DOHH2 (cell line): ENCODE data around the gene SEC23IP.
"Not testable (repeated sequence)": the region's sequence is repeated elsewhere in the genome, so short reads cannot be mapped to it uniquely, and the experiment has no call there.

Experiments used
- H3F3A ChIP-seq: fragments of 200-600 bp; sonication (generic), shearing (Covaris generic); 2 replicates; pipeline ENCODE4 v1.6.0; 2016; ENCODE audit warnings: antibody characterized with exemption, mild to moderate bottlenecking; ENCODE audit not compliant: control insufficient read depth, insufficient read depth
- H3K27ac ChIP-seq: fragments of 200-600 bp; sonication (generic); 2 replicates; pipeline ENCODE4 v1.5.1; 2014; ENCODE audit warnings: low read depth, mild to moderate bottlenecking, low read length, moderate library complexity
- H3K27me3 ChIP-seq: fragments of 200-600 bp; sonication (generic); 2 replicates; pipeline ENCODE4 v1.6.1; 2014; ENCODE audit warnings: mild to moderate bottlenecking, low read length, mixed read lengths; ENCODE audit not compliant: control insufficient read depth
- H3K36me3 ChIP-seq: fragments of 200-600 bp; sonication (generic); 2 replicates; pipeline ENCODE4 v1.6.1; 2014; ENCODE audit warnings: mild to moderate bottlenecking, low read length, moderate library complexity, mixed read lengths; ENCODE audit not compliant: control insufficient read depth
- H3K4me1 ChIP-seq: fragments of 200-600 bp; sonication (generic); 2 replicates; pipeline ENCODE4 v1.6.1; 2014; ENCODE audit warnings: mild to moderate bottlenecking, low read length, mixed read lengths; ENCODE audit not compliant: control insufficient read depth
- H3K4me2 ChIP-seq: fragments of 200-600 bp; sonication (generic); 2 replicates; pipeline ENCODE4 v1.6.0; 2014; ENCODE audit warnings: mild to moderate bottlenecking, low read length, moderate library complexity
- H3K4me3 ChIP-seq: fragments of 200-600 bp; sonication (generic); 2 replicates; pipeline ENCODE4 v1.5.1; 2014; ENCODE audit warnings: mild to moderate bottlenecking, low read length, mixed read lengths
- H3K79me2 ChIP-seq: fragments of 200-600 bp; sonication (generic); 2 replicates; pipeline ENCODE4 v1.6.1; 2014; ENCODE audit warnings: mild to moderate bottlenecking, low read length, mixed read lengths; ENCODE audit not compliant: control insufficient read depth
- H3K9me2 ChIP-seq: fragments of 200-600 bp; sonication (generic); replicated peaks from 2 replicates; pipeline ENCODE4 v1.6.1; 2014; ENCODE audit warnings: mild to moderate bottlenecking, low read length, mixed read lengths; ENCODE audit not compliant: control insufficient read depth
- H3K9me3 ChIP-seq: fragments of 200-600 bp; sonication (generic); 2 replicates; pipeline ENCODE4 v1.6.1; 2014; ENCODE audit warnings: antibody characterized with exemption, low read length, mixed read lengths; ENCODE audit not compliant: control insufficient read depth, insufficient read depth
- H4K20me1 ChIP-seq: fragments of 200-600 bp; sonication (generic); 2 replicates; pipeline ENCODE4 v1.6.0; 2014; ENCODE audit warnings: low read depth, mild to moderate bottlenecking, antibody characterized with exemption, low read length, moderate library complexity; ENCODE audit not compliant: control insufficient read depth, insufficient read depth
- EZH2phosphoT487 ChIP-seq: fragments of 200-600 bp; sonication (generic); IDR thresholded peaks from 2 replicates; pipeline ENCODE4 v1.6.1; 2017; ENCODE audit warnings: borderline replicate concordance, mild to moderate bottlenecking, antibody characterized with exemption, low read length, moderate library complexity, mixed read lengths
- TF ChIP-seq, protein P1 (sequence below): fragments of 200-600 bp; sonication (generic); IDR thresholded peaks from one replicate; pipeline ENCODE4 v1.5.1; 2014; ENCODE audit warnings: antibody characterized with exemption, mild to moderate bottlenecking, low read depth, low read length; ENCODE audit not compliant: poor library complexity, severe bottlenecking

Gene SEC23IP

DNA sequence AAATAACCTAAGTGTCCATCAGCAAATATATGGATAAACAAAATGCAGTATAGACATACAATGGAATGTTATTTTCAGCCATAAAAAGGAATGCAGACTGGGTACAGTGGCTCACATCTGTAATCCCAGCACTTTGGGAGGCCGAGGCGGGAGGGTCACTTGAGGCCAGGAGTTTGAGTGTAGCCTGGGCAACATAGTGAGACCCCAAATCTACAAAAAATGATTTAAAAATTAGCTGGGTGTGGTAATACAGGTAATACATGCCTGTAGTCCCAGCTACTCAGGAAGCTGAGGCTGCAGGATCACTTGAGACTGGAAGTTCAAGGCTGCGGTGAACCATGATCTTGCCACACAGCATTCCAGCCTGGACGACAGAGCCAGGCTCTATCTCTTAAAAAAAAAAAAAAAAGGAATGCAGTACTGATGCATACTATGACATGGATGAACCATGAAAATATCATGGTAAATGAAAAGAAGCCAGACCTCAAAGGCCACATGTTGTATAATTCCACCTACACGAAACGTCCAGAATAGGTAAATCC, 26.8 kb upstream of the SEC23IP start:
- no peaks in the 10 kb centered on the region for H3K9me3 ChIP-seq
- no peaks in the 10 kb centered on the region for H3K9me2 ChIP-seq
- peaks cover 100% of the 10 kb centered on the region for H3K79me2 ChIP-seq
- no peaks in the 10 kb centered on the region for H3K27me3 ChIP-seq
- peak overlapping the region; percentile 18; the same call in 1 of the 2 replicates for H3K4me2 ChIP-seq
- H3F3A ChIP-seq = peaks cover 29% of the 10 kb centered on the region
- peaks cover 86% of the 10 kb centered on the region for H3K4me1 ChIP-seq
- H3K27ac ChIP-seq = no peak overlapping the region
- TF ChIP-seq EZH2phosphoT487 = no peak
- TF ChIP-seq, protein P1, sequence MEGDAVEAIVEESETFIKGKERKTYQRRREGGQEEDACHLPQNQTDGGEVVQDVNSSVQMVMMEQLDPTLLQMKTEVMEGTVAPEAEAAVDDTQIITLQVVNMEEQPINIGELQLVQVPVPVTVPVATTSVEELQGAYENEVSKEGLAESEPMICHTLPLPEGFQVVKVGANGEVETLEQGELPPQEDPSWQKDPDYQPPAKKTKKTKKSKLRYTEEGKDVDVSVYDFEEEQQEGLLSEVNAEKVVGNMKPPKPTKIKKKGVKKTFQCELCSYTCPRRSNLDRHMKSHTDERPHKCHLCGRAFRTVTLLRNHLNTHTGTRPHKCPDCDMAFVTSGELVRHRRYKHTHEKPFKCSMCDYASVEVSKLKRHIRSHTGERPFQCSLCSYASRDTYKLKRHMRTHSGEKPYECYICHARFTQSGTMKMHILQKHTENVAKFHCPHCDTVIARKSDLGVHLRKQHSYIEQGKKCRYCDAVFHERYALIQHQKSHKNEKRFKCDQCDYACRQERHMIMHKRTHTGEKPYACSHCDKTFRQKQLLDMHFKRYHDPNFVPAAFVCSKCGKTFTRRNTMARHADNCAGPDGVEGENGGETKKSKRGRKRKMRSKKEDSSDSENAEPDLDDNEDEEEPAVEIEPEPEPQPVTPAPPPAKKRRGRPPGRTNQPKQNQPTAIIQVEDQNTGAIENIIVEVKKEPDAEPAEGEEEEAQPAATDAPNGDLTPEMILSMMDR = no peak
- H3K36me3 ChIP-seq = peaks cover 45% of the 10 kb centered on the region
- peaks cover 41% of the 10 kb centered on the region for H4K20me1 ChIP-seq
- H3K4me3 ChIP-seq = no peak overlapping the region

DNA sequence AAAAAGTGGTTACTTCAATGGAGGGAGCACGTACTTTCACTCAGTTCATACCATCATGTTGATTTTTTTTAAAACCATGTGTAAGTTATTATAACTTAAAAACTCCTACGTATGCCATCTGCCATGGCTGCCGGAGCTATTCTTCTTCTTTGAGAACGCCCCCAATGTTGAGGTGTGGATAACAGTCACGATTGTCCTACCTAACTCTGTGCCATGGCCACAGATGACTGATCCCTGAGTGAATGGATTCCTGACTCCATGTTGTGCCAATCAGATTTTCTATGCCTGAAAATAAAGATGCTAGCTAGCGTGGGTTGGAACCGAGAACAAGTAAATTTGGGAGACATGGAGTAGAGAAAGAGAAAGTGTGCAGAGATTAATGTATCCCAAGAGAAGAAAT, 25.2 kb upstream of the SEC23IP start:
- H3K4me3 ChIP-seq = no peak overlapping the region
- H3K79me2 ChIP-seq = peaks cover 100% of the 10 kb centered on the region
- peaks cover 56% of the 10 kb centered on the region for H3K36me3 ChIP-seq
- peaks cover 77% of the 10 kb centered on the region for H3K4me1 ChIP-seq
- peaks cover 39% of the 10 kb centered on the region for H4K20me1 ChIP-seq
- no peaks in the 10 kb centered on the region for H3K9me2 ChIP-seq
- H3F3A ChIP-seq = peaks cover 21% of the 10 kb centered on the region
- TF ChIP-seq, protein P1 = no peak
- TF ChIP-seq EZH2phosphoT487 = no peak
- no peaks in the 10 kb centered on the region for H3K27me3 ChIP-seq
- no peaks in the 10 kb centered on the region for H3K9me3 ChIP-seq
- 0 out of 2 replicates have a peak overlapping the region, but pooled peaks have one; percentile 3 for H3K4me2 ChIP-seq
- no peak overlapping the region for H3K27ac ChIP-seq

DNA sequence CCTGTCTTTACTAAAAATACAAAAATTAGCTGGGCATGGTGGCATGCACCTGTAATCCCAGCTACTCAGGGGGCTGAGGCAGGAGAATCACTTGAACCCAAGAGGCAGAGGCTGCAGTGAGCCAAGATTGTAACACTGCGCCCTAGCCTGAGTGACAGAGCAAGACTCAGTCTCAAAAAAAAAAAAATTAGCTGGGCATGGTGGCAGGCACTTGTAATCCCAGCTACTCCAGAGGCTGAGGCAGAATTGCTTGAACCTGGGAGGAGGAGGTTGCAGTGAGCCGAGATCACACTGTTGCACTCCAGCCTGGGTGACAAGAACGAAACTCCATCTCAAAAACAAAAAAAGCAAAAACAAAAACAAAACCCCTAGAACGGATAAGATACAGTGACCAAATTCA, 23.1 kb upstream of the SEC23IP start:
- peaks cover 71% of the 10 kb centered on the region for H3K4me1 ChIP-seq
- not testable (repeated sequence) for H3K4me3 ChIP-seq, H3K27ac ChIP-seq, H3F3A ChIP-seq, H3K9me3 ChIP-seq, H3K27me3 ChIP-seq, H3K9me2 ChIP-seq
- H3K79me2 ChIP-seq = peaks cover 91% of the 10 kb centered on the region
- peak overlapping the region; percentile 94 for H3K4me2 ChIP-seq
- H3K36me3 ChIP-seq = peaks cover 50% of the 10 kb centered on the region
- H4K20me1 ChIP-seq = peaks cover 29% of the 10 kb centered on the region

DNA sequence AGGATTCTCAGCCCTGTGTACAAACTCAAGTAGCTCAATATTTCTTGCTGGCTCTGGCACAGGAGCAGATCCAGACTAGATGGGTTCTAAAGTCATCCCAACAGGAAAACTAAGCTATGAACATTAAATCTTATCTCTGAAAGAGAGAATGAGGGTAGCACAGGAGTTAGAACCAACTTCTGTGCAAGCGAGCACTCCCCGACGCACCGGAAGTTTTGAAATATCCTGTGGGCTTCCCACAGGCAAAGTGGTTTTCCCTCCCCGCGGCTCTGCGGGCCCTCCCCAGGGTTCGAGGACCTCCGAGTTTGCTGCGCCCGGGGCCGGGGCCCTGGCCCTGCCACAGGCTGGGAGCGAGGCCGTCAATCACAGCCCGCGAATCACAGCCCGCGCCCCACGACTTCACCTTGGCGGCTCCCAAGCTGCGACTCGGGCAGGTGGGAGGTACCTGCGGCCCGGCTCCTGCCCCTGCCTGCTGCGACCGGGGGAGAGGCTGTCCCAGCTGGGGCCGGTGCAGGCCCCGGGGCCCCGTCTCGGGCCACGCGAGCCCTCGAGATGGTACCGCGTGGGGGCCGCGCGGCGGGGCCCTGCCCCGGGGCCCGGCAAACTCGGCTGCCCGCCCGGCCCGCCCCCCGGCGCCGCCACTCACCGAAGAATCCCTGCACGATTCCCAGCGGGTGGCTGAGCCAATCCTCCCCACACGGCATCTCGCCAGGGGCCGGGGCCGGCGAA, 20.5 kb upstream of the SEC23IP start:
- H4K20me1 ChIP-seq = peaks cover 24% of the 10 kb centered on the region
- no peaks in the 10 kb centered on the region for H3K9me2 ChIP-seq
- peaks cover 50% of the 10 kb centered on the region for H3K4me1 ChIP-seq

More for the DNA sequence above, 20.5 kb upstream of the SEC23IP start:
- Histone ChIP-seq H3K79me2 (peaks cover 65% of the 10 kb centered on the region), H3K36me3 (peaks cover 33% of the 10 kb centered on the region), H3K4me3 (peak overlapping the region; percentile 85), H3K9me3 (no peaks in the 10 kb centered on the region), H3F3A (no peaks in the 10 kb centered on the region), H3K4me2 (peak overlapping the region; percentile 94), H3K27ac (peak overlapping the region; percentile 65), H3K27me3 (no peaks in the 10 kb centered on the region)
- TF ChIP-seq EZH2phosphoT487 = no peak
- TF ChIP-seq, protein P1 = no peak
